Activated CD8-positive, alpha-beta memory T cell treated with anti-CD3 and anti-CD28 coated beads for 36 hours (primary cell): Measurements from ENCODE around the gene TBC1D23. TPM values are rescaled to one million over a fixed set of nuclear protein-coding genes. Genes with fewer than 3 reads are reported as not detected.
"Not testable (repeated sequence)": the region's sequence is repeated elsewhere in the genome, so short reads cannot be mapped to it uniquely, and the experiment has no call there.

ENCODE experiments used
- CTCF ChIA-PET: fragments of 350-600 bp; sonication (Branson Sonifier 250); formaldehyde crosslinking; loops from one replicate; lab custom pipeline; 2021; ENCODE audit warnings: antibody characterized with exemption; lab: Charles Lee
- POLR2A ChIA-PET: fragments of 350-600 bp; sonication (Branson Sonifier 250); formaldehyde crosslinking; loops from one replicate; lab custom pipeline; 2021; ENCODE audit warnings: antibody characterized with exemption; lab: Charles Lee
- total RNA-seq, 2 experiments: library from RNA; stranded (reverse); gene quantifications; one replicate each; pipeline ENCODE4 v1.2.3, GENCODE V29; 2021

The TBC1D23 gene
- total RNA-seq, 2 experiments from 2014 or later, result 24.2 to 26.1 TPM

DNA sequence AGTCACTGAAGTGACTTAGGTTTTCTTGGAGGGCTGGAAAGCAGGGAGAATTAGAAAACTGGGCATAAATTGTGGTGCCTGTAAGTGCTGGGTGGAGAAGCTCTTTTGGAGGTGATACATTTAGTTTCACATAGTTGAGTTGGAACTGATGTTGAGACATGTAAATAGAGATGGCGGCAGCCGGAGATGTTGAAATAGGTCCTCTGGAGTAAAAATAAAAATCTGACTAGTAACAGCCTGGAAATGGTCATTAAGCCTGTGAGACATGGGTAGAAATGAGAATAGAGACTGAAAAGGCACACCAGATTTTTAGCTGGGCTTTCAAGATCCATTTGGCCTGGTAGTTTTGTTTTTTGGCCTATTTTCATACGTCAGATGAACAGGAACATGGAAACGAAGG is 70.9 kb downstream of the TBC1D23 start:
- ChIA-PET POLR2A (no interaction called here), CTCF (interaction anchor here (0.6 to 1.7 kb wide), 3 partner anchors 15 to 258 kb away, joined by 3 read pairs; no protein-coding TSS in a partner anchor)

DNA sequence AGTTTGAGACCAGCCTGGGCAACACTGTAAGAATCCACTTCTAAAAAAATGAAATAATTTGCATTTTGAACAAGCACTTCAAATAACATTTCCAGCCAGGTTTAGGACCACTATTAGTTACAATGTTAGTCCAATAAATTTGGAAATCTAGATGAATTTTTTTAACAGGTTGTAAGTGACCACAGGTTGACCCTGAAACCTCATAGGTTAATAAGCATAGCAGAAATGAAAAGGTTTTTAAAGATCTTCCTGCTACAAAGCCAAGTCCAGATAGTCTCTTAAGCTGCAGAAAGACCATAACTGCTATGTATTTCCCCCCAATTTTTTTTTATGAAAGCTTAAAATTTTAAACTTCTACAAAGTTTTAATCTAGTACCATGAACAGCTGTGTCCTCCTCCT is 72.3 kb downstream of the TBC1D23 start:
- ChIA-PET POLR2A (no interaction called here), CTCF (interaction anchor here (0.5 to 0.6 kb wide), 2 partner anchors 18 to 867 kb away, joined by 3 to 6 read pairs; no protein-coding TSS in a partner anchor)

DNA sequence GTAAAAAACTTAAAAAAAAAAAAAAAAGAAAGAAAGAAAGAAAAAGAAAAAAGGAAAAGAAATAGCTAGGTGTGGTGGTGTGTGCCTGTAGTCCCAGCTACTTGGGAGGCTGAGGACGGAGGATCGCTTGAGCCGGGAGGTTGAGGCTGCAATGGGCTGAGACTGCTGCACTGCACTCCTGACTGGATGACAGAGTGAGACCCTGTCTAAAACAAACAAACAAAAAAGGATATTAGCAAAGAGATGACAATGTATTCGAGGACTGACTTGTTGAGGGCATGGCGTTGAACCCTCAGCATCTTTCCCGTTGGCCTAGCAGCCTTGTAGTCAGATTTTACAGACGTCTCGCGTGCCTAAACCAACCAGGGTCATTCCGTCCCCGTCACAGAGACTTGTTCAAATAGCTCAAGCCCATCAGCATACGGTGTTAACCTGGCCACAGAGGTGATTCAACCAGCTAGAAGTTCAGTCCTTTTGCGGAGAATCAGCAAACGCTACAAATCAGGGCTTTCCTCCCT is 73.2 kb downstream of the TBC1D23 start:
- CTCF ChIA-PET, result interaction anchor here (0.6 kb wide), 1 partner anchor 866 kb away, joined by 3 read pairs; no protein-coding TSS in a partner anchor
- POLR2A ChIA-PET, result interaction anchor here (0.6 to 2.2 kb wide), 2 partner anchors 64 to 67 kb away, joined by 8 to 18 read pairs; partner anchors contain the start of genes LNP1 and TOMM70

DNA sequence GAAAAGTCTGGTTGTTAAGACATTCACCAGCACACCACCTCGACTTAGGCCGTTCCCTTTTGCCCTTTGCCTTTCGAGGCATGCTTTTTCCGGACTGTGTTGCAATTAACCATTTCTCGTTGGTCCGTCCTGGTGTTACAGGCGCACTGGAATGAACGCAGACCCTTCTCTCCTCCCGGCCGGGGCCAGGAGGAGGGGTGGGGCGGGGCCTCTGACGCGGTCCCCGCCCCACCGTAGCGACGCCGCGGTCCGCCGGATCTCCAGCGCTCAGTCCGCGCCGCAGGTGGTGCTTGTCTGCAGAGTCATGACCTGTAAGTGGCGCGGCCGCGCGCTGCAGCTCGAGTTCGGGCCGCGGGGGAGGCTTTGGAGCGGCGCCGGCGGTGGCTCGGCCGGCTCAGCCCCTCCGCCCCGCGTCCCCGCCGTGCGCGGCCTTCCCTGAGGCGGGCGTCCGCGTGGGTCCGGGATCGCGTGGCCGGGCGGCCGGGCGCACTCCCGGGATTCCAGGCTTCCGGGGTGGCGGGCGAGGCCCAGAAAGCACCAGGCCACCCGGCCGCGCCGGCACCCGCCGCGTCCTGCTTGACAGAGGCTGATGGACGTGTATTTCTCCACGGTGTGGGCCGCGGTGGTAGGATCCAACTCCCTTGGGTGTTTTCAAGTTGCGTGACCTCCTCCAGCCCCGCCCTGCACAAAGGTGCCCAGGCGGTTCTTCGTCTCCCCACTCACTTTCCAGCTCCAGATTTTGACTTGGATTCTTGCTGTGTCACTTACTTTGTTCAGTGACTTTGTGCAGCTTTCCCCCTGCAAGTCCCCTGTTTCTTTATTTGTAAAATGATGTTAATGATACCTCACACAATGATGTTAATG is 73.9 kb downstream of the TBC1D23 start, which contains the start of gene NIT2:
NIT2 (plus strand) TSS at position 270 of the 864 bp plus-strand sequence; CDS start at position 305, 35 bp downstream.
- ChIA-PET CTCF (interaction anchor here (0.5 kb wide), 1 partner anchor 503 kb away, joined by 3 read pairs; no protein-coding TSS in a partner anchor), POLR2A (interaction anchor here (0.6 to 2.2 kb wide), 2 partner anchors 64 to 66 kb away, joined by 8 to 18 read pairs; partner anchors contain the start of genes LNP1 and TOMM70)

DNA sequence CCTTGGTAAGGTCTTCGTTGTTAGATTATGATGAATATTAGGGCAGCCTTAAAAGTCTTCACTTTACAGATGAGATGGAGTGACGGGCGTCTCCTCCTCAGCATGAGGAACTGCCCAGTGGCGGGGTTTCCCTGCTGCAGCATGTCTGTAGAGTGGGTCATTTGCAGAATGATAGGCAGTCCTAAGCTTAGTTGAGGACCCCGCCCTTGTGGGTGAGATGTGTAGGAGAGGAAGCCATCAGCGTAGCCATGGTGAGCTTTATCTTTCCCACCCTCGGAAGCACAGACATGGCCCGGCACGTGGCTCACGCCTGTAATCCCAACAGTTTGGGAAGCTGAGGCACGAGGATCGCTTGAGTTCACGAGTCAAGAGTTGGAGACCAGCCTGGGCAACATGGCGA is 74.6 kb downstream of the TBC1D23 start:
- ChIA-PET POLR2A (interaction anchor here (2.2 kb wide), 1 partner anchor 66 kb away, joined by 18 read pairs; the partner anchor contains the start of genes LNP1 and TOMM70), CTCF (interaction anchor here (0.5 kb wide), 1 partner anchor 504 kb away, joined by 3 read pairs; no protein-coding TSS in a partner anchor)

DNA sequence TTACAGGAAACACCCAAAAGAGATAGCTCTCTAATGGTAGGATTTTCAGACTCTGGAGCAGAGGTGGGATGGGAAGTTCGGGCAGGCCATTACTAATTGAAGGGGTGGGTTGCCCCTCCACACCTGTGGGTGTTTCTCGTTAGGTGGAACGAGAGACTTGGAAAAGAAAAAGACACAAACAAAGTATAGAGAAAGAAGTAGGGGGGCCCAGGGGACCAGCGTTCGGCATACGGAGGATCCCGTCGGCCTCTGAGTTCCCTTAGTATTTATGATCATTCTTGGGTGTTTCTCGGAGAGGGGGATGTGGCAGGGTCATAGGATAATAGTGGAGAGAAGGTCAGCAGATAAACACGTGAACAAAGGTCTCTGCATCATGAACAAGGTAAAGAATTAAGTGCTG is 75.4 kb downstream of the TBC1D23 start:
- POLR2A ChIA-PET, result interaction anchor here (2.2 kb wide), 1 partner anchor 65 kb away, joined by 18 read pairs; the partner anchor contains the start of genes LNP1 and TOMM70
- CTCF ChIA-PET, result not testable (repeated sequence)

DNA sequence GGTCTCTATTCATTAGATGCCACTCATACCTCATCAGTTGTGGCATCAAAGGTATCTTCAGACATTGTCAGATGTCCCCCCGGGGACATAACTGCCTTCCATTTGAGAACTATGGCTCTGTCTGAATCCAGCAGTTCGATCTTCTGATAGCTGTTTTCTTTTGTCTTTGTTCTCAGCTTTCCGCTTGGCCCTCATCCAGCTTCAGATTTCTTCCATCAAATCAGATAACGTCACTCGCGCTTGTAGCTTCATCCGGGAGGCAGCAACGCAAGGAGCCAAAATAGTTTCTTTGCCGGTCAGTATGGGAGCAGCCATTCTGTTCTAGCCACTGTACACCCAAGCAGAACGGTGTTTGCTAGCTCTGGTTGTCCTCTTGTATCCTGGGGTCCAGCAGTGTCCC is 78.1 kb downstream of the TBC1D23 start:
- ChIA-PET CTCF (no interaction called here), POLR2A (no interaction called here)

DNA sequence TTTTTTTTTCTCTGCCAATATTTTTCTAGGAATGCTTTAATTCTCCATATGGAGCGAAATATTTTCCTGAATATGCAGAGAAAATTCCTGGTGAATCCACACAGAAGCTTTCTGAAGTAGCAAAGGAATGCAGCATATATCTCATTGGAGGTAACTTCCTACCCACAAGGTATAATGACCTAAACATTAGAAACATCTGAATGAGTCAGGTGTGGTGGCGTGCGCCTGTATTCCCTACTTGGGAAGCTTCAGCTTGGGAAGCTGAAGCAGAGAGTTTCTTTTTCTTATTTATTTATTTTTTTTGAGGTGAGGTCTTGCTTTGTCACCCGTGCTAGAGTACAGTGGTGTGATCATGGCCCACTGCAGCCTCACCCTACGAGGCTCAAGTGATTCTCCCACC is 79.0 kb downstream of the TBC1D23 start:
- ChIA-PET CTCF (no interaction called here), POLR2A (no interaction called here)

DNA sequence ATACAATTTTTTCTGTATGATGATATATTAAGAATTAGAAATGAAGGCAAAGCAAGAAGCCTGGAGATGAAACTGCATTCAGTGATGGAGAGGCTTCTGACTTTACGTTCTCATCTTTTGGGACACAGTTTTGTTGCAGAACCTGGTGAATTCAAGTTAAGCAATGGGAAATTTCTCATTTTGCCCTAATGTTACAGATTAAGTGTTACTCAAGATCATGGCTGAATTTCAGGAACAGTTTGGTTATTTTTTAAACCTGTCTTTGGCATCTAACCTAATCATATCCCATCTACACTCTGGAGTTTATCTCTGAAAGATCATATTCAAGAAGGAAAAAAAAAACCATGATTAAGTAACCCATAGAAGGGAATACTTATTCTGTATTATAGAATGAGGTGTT is 79.7 kb downstream of the TBC1D23 start:
- CTCF ChIA-PET, result no interaction called here
- POLR2A ChIA-PET, result no interaction called here

DNA sequence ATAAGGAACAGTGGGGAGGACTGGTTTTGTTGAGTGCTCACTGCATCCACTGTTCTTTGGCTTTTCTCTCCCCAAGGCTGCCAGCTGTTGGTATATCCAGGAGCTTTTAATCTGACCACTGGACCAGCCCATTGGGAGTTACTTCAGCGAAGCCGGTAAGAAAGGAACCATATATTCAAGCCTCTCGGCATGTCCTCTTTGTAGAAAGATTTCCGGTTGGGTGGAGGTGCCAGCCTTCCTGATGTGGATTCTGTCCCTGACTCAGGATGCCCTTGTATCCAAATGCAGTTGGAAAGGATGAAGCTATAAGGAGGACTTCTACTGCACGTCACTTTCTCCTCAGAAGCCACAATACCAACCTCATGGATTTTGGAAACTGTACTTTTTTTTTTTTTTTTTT is 87.9 kb downstream of the TBC1D23 start:
- ChIA-PET POLR2A (no interaction called here), CTCF (interaction anchor here (1.8 kb wide), 1 partner anchor 17 kb away, joined by 3 read pairs; no protein-coding TSS in a partner anchor)

DNA sequence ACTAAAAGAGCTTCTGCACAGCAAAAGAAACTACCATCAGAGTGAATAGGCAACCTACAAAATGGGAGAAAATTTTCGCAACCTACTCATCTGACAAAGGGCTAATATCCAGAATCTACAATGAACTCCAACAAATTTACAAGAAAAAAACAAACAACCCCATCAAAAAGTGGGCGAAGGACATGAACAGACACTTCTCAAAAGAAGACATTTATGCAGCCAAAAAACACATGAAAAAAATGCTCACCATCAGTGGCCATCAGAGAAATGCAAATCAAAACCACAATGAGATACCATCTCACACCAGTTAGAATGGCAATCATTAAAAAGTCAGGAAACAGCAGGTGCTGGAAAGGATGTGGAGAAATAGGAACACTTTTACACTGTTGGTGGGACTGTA is 91.0 kb downstream of the TBC1D23 start:
- POLR2A ChIA-PET, CTCF ChIA-PET: not testable (repeated sequence)

DNA sequence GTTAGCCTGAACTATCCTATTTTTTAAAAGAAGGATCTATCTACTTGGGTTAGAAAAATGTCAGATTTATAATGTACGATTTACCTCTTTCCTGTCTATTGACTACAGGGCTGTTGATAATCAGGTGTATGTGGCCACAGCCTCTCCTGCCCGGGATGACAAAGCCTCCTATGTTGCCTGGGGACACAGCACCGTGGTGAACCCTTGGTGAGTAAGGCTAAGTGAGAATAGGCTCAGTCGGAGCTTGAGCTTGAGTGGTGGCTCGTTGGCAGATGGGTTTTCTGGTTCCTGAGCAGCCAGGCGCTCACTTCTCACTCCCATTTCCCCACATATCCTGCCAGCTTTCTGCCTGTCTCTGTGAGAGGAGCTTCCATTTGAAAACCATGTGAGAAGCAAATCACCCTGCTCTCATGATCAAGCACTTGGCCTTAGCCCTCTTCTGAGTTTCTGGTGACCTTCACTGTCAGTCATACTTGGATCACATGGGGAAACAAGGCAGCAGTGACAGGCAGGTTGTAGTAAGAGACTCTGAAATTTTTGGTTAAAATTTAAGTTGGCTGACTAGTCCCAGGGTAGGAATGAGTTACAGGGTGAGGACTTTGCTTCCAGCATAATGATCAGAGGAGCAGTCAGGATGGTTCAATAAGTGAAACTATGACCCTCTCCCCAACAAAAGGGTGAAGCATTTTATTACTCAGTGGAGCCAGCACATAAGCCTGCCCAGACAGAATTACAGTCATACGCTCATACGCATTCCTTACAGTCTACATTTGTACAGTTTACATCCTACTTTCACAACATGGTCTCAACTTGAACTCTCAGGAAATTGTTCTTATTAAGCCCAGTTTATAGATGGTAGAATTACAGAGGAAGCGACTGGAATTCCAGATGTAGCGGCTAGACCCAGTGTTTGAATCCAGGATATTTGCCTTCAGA is 91.8 kb downstream of the TBC1D23 start:
- POLR2A ChIA-PET, result no interaction called here
- CTCF ChIA-PET, result interaction anchor here (0.6 kb wide), 1 partner anchor 1193 kb away, joined by 3 read pairs; no protein-coding TSS in a partner anchor

DNA sequence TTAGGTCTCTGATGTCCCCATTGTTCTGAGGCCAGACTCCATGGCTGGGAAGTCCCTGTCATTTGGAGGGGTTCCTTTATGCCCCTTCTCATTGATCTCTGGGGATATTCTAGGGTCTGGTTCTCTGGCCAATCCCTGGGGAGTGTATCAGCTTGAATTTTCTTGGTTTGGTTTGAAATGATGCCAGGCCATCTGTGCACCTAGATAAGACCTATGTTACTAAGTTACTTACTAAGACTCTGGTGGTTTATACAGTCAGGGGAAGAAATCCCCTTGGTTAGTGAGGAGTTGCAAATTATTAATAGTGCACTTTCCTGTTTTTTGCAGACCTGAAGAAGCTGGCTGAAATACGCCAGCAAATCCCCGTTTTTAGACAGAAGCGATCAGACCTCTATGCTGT is 94.1 kb downstream of the TBC1D23 start:
- POLR2A ChIA-PET, result no interaction called here

DNA sequence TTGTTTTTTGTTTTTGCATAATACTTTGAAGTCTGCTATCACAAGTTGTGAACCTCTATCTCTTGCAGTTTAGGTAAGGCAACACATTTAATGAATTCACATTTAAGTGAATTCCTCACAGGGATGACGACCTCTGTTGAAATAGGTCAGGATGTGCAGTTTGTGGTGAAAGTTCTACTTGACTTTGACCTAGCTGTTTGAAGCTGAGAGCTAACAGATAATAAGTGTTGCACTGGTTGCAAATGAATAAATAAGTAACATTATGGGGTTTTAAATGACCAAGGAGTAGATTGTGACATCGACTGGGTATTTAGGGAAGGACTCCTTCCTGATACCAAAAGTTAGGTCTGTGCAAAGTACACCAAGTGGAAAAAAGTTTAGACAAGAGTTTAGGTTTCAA is 97.6 kb downstream of the TBC1D23 start:
- POLR2A ChIA-PET, result no interaction called here
- CTCF ChIA-PET, result no interaction called here

More for the DNA sequence above, 94.1 kb downstream of the TBC1D23 start:
- CTCF ChIA-PET, result no interaction called here

DNA sequence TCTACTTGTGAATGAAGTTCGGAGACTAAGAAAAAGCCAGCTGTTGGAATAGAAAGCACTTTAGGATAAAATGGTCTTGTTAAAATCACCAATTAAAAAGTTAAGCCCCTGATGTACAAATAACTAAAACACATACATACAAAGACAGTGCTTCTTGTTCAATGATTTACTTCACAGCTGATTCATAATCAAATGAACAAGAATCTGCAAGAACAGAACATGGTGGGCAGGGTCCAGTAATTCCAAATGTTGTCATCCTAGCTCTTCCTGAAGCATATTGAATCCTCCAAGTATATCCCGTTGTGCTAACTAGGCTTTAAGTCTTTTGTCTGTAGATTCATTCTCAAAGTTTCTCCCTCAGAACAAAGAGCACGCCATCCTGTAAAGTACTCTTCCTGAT is 98.2 kb downstream of the TBC1D23 start:
- ChIA-PET CTCF (no interaction called here), POLR2A (no interaction called here)

DNA sequence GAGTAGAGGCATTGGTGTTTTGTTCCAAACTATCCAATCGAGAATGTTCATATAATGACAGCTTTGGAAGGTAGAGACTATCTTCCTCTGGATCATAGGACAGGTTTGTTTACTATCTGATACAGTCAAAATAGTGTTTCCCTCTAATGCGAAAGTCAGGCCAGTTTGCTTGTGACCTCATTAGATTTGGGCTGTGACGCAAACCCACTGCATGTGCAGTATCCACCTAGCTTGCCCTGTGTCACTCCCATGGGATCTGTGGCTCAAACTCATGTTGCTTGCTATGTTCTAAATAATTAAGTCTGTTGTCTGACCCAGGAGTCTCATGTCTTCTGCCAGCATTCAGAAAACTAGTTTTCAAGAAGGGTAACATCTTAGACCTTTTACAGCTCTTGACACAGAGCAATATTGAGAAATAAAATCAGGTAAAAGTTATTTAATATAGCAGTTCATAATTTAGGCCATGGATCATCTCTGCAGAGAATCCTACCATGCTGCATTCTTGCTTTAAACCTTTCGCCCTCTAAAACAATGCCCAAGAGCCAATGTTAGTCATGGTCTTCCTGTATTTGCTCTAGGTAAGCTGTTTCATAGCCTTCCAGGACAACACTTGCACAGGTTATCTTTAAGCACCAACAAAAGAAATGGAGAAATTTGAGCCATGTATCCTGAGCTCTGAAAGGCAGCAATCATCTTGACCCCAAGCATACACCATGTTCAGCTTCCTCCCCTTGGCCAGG is 100.1 kb downstream of the TBC1D23 start:
- POLR2A ChIA-PET, result interaction anchor here (0.6 kb wide), 1 partner anchor 361 kb away, joined by 3 read pairs; no protein-coding TSS in a partner anchor
- CTCF ChIA-PET, result no interaction called here

DNA sequence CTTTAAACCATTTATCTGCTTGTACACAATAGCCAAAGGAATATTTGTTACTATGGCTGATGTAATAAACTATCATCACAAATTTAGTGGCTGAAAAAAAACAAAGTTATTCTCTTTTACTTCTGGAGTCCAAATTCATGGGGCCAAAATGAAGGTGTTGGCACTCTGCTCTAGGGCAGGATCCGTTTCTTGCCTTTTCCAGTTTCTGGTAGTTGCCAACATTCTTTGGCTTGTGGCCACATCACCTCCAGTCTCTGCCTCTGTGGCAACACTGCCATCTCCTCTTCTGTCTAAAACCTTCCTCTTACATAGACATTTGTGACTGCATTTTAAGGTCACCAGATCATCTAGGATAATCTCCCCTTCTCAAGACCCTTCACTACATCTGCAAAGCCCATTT is 101.1 kb downstream of the TBC1D23 start:
- CTCF ChIA-PET, result no interaction called here
- POLR2A ChIA-PET, result interaction anchor here (0.6 kb wide), 1 partner anchor 360 kb away, joined by 3 read pairs; no protein-coding TSS in a partner anchor

DNA sequence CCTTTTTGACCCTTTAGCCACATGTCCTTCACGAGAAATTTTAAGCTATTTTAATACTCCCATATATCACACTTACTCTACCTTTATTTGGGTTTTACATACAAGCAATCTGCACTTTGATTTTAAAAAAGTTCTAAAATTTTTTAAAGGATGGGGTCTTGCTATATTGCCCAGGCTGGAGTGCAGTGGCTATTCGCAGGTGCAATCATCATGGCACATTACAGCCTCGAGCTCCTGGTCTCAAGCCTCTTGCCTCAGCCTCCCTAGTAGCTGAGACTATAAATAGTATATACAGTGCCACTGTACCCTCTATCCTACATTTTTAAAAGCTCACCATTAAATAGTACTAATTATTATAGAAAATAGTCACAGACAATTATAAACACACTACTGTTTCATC is 103.6 kb downstream of the TBC1D23 start:
- POLR2A ChIA-PET, result no interaction called here
- CTCF ChIA-PET, result no interaction called here
